Measurements from ENCODE around the gene CAP2.

The CAP2 gene

GRCh38 chr6:17501442-17501841 is 108.0 kb downstream of the CAP2 start:
- no peaks in the 10 kb centered on the region for H3K4me1 Mint-ChIP-seq
- DNase-seq (ENCODE audit: low spot score in 2 of 2), result no peak
- peaks cover 2% of the 10 kb centered on the region for H3K27me3 Mint-ChIP-seq
- ATAC-seq (ENCODE audit: low read depth), result no peak
- no peak overlapping the region for H3K4me3 Mint-ChIP-seq
- no peaks in the 10 kb centered on the region for H3K9me3 Mint-ChIP-seq
- H3K36me3 Mint-ChIP-seq, result no peaks in the 10 kb centered on the region
- no peak overlapping the region for H3K27ac Mint-ChIP-seq

GRCh38 chr6:17501982-17502704 is 108.7 kb downstream of the CAP2 start:
- Mint-ChIP-seq H3K27me3 (peaks cover 2% of the 10 kb centered on the region), H3K27ac (no peak overlapping the region), H3K36me3 (no peaks in the 10 kb centered on the region), H3K4me3 (no peak overlapping the region), H3K9me3 (no peaks in the 10 kb centered on the region), H3K4me1 (no peaks in the 10 kb centered on the region)
- ATAC-seq (ENCODE audit: low read depth), result no peak
- no peak for DNase-seq (ENCODE audit: low spot score in 2 of 2)

GRCh38 chr6:17503051-17503450 is 109.7 kb downstream of the CAP2 start:
- no peaks in the 10 kb centered on the region for H3K9me3 Mint-ChIP-seq
- no peak overlapping the region for H3K27ac Mint-ChIP-seq

GRCh38 chr6:17504005-17504404 is 110.6 kb downstream of the CAP2 start:
- Mint-ChIP-seq H3K9me3 (no peaks in the 10 kb centered on the region), H3K36me3 (no peaks in the 10 kb centered on the region)
- ATAC-seq (ENCODE audit: low read depth), result no peak

More at GRCh38 chr6:17503051-17503450, 109.7 kb downstream of the CAP2 start:
- Mint-ChIP-seq H3K36me3 (no peaks in the 10 kb centered on the region), H3K4me3 (no peak overlapping the region), H3K27me3 (peaks cover 4% of the 10 kb centered on the region), H3K4me1 (no peaks in the 10 kb centered on the region)
- DNase-seq (ENCODE audit: low spot score in 2 of 2), result no peak
- no peak for ATAC-seq (ENCODE audit: low read depth)

GRCh38 chr6:17505062-17505476 is 111.7 kb downstream of the CAP2 start:
- DNase-seq (ENCODE audit: low spot score in 2 of 2) (no peak), ATAC-seq (ENCODE audit: low read depth) (no peak)
- Mint-ChIP-seq H3K4me1 (no peaks in the 10 kb centered on the region), H3K4me3 (no peak overlapping the region), H3K36me3 (no peaks in the 10 kb centered on the region), H3K27ac (no peak overlapping the region), H3K27me3 (peaks cover 4% of the 10 kb centered on the region), H3K9me3 (no peaks in the 10 kb centered on the region)

More at GRCh38 chr6:17504005-17504404, 110.6 kb downstream of the CAP2 start:
- H3K27me3 Mint-ChIP-seq, result peaks cover 4% of the 10 kb centered on the region
- no peak overlapping the region for H3K27ac Mint-ChIP-seq
- no peaks in the 10 kb centered on the region for H3K4me1 Mint-ChIP-seq
- no peak overlapping the region for H3K4me3 Mint-ChIP-seq
- DNase-seq (ENCODE audit: low spot score in 2 of 2), result no peak

GRCh38 chr6:17505767-17506280 is 112.4 kb downstream of the CAP2 start:
- no peak overlapping the region for H3K27ac Mint-ChIP-seq
- peaks cover 4% of the 10 kb centered on the region for H3K27me3 Mint-ChIP-seq
- H3K4me1 Mint-ChIP-seq, result no peaks in the 10 kb centered on the region
- no peaks in the 10 kb centered on the region for H3K9me3 Mint-ChIP-seq
- DNase-seq (ENCODE audit: low spot score in 2 of 2) (no peak), ATAC-seq (ENCODE audit: low read depth) (no peak)
- no peak overlapping the region for H3K4me3 Mint-ChIP-seq
- H3K36me3 Mint-ChIP-seq, result no peaks in the 10 kb centered on the region

GRCh38 chr6:17506531-17506930 is 113.1 kb downstream of the CAP2 start:
- H3K36me3 Mint-ChIP-seq, result no peaks in the 10 kb centered on the region
- H3K4me1 Mint-ChIP-seq, result no peaks in the 10 kb centered on the region
- ATAC-seq (ENCODE audit: low read depth), result no peak
- H3K27me3 Mint-ChIP-seq, result peaks cover 4% of the 10 kb centered on the region
- DNase-seq (ENCODE audit: low spot score in 2 of 2), result no peak
- H3K4me3 Mint-ChIP-seq, result no peak overlapping the region
- no peaks in the 10 kb centered on the region for H3K9me3 Mint-ChIP-seq
- H3K27ac Mint-ChIP-seq, result no peak overlapping the region

GRCh38 chr6:17506962-17507361 is 113.6 kb downstream of the CAP2 start:
- Mint-ChIP-seq H3K27ac (no peak overlapping the region), H3K9me3 (no peaks in the 10 kb centered on the region), H3K36me3 (no peaks in the 10 kb centered on the region), H3K4me3 (no peak overlapping the region), H3K4me1 (no peaks in the 10 kb centered on the region), H3K27me3 (peaks cover 4% of the 10 kb centered on the region)
- DNase-seq (ENCODE audit: low spot score in 2 of 2) (no peak), ATAC-seq (ENCODE audit: low read depth) (no peak)

- H3K4me3 Mint-ChIP-seq, result no peak overlapping the region
- ATAC-seq (ENCODE audit: low read depth), result no peak
- no peak overlapping the region for H3K27ac Mint-ChIP-seq
These were observed 117.7 kb downstream of the CAP2 start for GRCh38 chr6:17511084-17511483.

GRCh38 chr6:17511580-17511979 is 118.2 kb downstream of the CAP2 start:
- no peak overlapping the region for H3K27ac Mint-ChIP-seq
- peaks cover 6% of the 10 kb centered on the region for H3K27me3 Mint-ChIP-seq
- no peak for DNase-seq (ENCODE audit: low spot score in 2 of 2)
- H3K4me3 Mint-ChIP-seq, result no peak overlapping the region
- H3K36me3 Mint-ChIP-seq, result no peaks in the 10 kb centered on the region
- ATAC-seq (ENCODE audit: low read depth), result no peak
- no peaks in the 10 kb centered on the region for H3K4me1 Mint-ChIP-seq
- H3K9me3 Mint-ChIP-seq, result no peaks in the 10 kb centered on the region

More at GRCh38 chr6:17511084-17511483, 117.7 kb downstream of the CAP2 start:
- Mint-ChIP-seq H3K4me1 (no peaks in the 10 kb centered on the region), H3K27me3 (peaks cover 6% of the 10 kb centered on the region), H3K36me3 (no peaks in the 10 kb centered on the region), H3K9me3 (no peaks in the 10 kb centered on the region)
- DNase-seq (ENCODE audit: low spot score in 2 of 2), result no peak

- no peaks in the 10 kb centered on the region for H3K36me3 Mint-ChIP-seq
- peaks cover 1% of the 10 kb centered on the region for H3K9me3 Mint-ChIP-seq
- DNase-seq (ENCODE audit: low spot score in 2 of 2) (no peak), ATAC-seq (ENCODE audit: low read depth) (no peak)
- no peaks in the 10 kb centered on the region for H3K4me1 Mint-ChIP-seq
- no peak overlapping the region for H3K27ac Mint-ChIP-seq
- H3K27me3 Mint-ChIP-seq, result peaks cover 12% of the 10 kb centered on the region
- no peak overlapping the region for H3K4me3 Mint-ChIP-seq
These were observed 125.7 kb downstream of the CAP2 start for GRCh38 chr6:17519120-17519519.

GRCh38 chr6:17525637-17526036 is 132.2 kb downstream of the CAP2 start:
- Mint-ChIP-seq H3K36me3 (peaks cover 2% of the 10 kb centered on the region), H3K9me3 (peaks cover 3% of the 10 kb centered on the region), H3K27me3 (peaks cover 9% of the 10 kb centered on the region), H3K4me1 (no peaks in the 10 kb centered on the region), H3K27ac (no peak overlapping the region), H3K4me3 (no peak overlapping the region)
- no peak for ATAC-seq (ENCODE audit: low read depth)
- no peak for DNase-seq (ENCODE audit: low spot score in 2 of 2)

GRCh38 chr6:17527076-17527475 is 133.7 kb downstream of the CAP2 start:
- Mint-ChIP-seq H3K27ac (no peak overlapping the region), H3K4me3 (no peak overlapping the region), H3K27me3 (peaks cover 12% of the 10 kb centered on the region), H3K9me3 (peaks cover 2% of the 10 kb centered on the region), H3K36me3 (peaks cover 2% of the 10 kb centered on the region), H3K4me1 (no peaks in the 10 kb centered on the region)
- DNase-seq (ENCODE audit: low spot score in 2 of 2), result no peak
- no peak for ATAC-seq (ENCODE audit: low read depth)

- no peak for ATAC-seq (ENCODE audit: low read depth)
- Mint-ChIP-seq H3K9me3 (peaks cover 1% of the 10 kb centered on the region), H3K36me3 (peaks cover 1% of the 10 kb centered on the region), H3K4me1 (no peaks in the 10 kb centered on the region), H3K4me3 (no peak overlapping the region), H3K27ac (no peak overlapping the region), H3K27me3 (peaks cover 6% of the 10 kb centered on the region)
- no peak for DNase-seq (ENCODE audit: low spot score in 2 of 2)
These were observed 137.0 kb downstream of the CAP2 start for GRCh38 chr6:17530321-17530835.

- no peaks in the 10 kb centered on the region for H3K4me1 Mint-ChIP-seq
- H3K4me3 Mint-ChIP-seq, result no peak overlapping the region
- no peaks in the 10 kb centered on the region for H3K9me3 Mint-ChIP-seq
- DNase-seq (ENCODE audit: low spot score in 2 of 2), result no peak
- H3K27ac Mint-ChIP-seq, result no peak overlapping the region
- H3K36me3 Mint-ChIP-seq, result no peaks in the 10 kb centered on the region
- peaks cover 5% of the 10 kb centered on the region for H3K27me3 Mint-ChIP-seq
- no peak for ATAC-seq (ENCODE audit: low read depth)
These were observed 143.2 kb downstream of the CAP2 start for GRCh38 chr6:17536586-17536985.
